SK-N-MC (cell line): Measurements from ENCODE around the gene TEAD1.

Experiments used
- EZH2 ChIP-seq: fragments of 200-600 bp; sonication (generic); IDR thresholded peaks from one replicate; pipeline ENCODE4 v1.6.1; 2017; ENCODE audit warnings: antibody characterized with exemption
- FOXP2 ChIP-seq: optimal IDR thresholded peaks from 2 replicates; pipeline ENCODE3; 2011; ENCODE audit warnings: mild to moderate bottlenecking, moderate library complexity; ENCODE audit not compliant: insufficient read depth; ENCODE audit errors: extremely low read length, control extremely low read depth
- POLR2AphosphoS5 ChIP-seq: IDR thresholded peaks from 2 replicates; pipeline ENCODE4 v1.6.1; 2012; ENCODE audit warnings: mild to moderate bottlenecking, low read depth, low read length, borderline replicate concordance

- TF ChIP-seq EZH2, result no peak
- TF ChIP-seq POLR2AphosphoS5, result no peak
- TF ChIP-seq FOXP2, result no peak
Measured at GRCh38 chr11:12640926-12641849, 33.0 kb upstream of the TEAD1 start.
